Smooth muscle cell (in vitro differentiated cells): ENCODE results near the gene VKORC1. TPM values are rescaled to one million over a fixed set of nuclear protein-coding genes. Genes with fewer than 3 reads are reported as not detected.

Experiments
- DNase-seq: peaks from one replicate; lab custom pipeline; 2025; ENCODE audit not compliant: unreplicated experiment; lab: John Stamatoyannopoulos, UW
- H2AFZ ChIP-seq: fragments of 200-600 bp; sonication (generic); 2 replicates; pipeline ENCODE4 v1.6.0; 2016; ENCODE audit warnings: antibody characterized with exemption, low read depth, mild to moderate bottlenecking
- H3F3A ChIP-seq: fragments of 200-600 bp; sonication (generic); 2 replicates; pipeline ENCODE4 v1.6.0; 2017; ENCODE audit warnings: antibody characterized with exemption, low read depth
- H3K27ac ChIP-seq: fragments of 200-600 bp; sonication (generic); 2 replicates; pipeline ENCODE4 v1.5.1; 2016; ENCODE audit warnings: low read depth, mild to moderate bottlenecking
- H3K27me3 ChIP-seq: fragments of 200-600 bp; sonication (generic); 2 replicates; pipeline ENCODE4 v1.6.1; 2016; ENCODE audit warnings: low read depth, mild to moderate bottlenecking
- H3K36me3 ChIP-seq: fragments of 200-600 bp; sonication (generic); 2 replicates; pipeline ENCODE4 v1.5.1; 2016; ENCODE audit warnings: low read depth
- H3K4me1 ChIP-seq: fragments of 200-600 bp; sonication (generic); 2 replicates; pipeline ENCODE4 v1.5.1; 2016; ENCODE audit warnings: low read depth
- H3K4me2 ChIP-seq: fragments of 200-600 bp; sonication (generic); 2 replicates; pipeline ENCODE4 v1.6.0; 2016; ENCODE audit warnings: mild to moderate bottlenecking
- H3K4me3 ChIP-seq: fragments of 200-600 bp; sonication (generic); 2 replicates; pipeline ENCODE4 v1.5.1; 2016; ENCODE audit warnings: mild to moderate bottlenecking
- H3K79me2 ChIP-seq: fragments of 200-600 bp; sonication (generic); 2 replicates; pipeline ENCODE4 v1.6.0; 2016; ENCODE audit warnings: low read depth, mild to moderate bottlenecking
- H3K9ac ChIP-seq: fragments of 200-600 bp; sonication (generic); 2 replicates; pipeline ENCODE4 v1.6.0; 2016; ENCODE audit warnings: low read depth
- H3K9me3 ChIP-seq: fragments of 200-600 bp; sonication (generic); replicated peaks from 2 replicates; pipeline ENCODE4 v1.5.1; 2016; ENCODE audit warnings: low read depth
- H4K20me1 ChIP-seq: fragments of 200-600 bp; sonication (generic); 2 replicates; pipeline ENCODE4 v1.6.0; 2016; ENCODE audit warnings: low read depth
- CTCF ChIP-seq: fragments of 200-600 bp; sonication (generic); IDR thresholded peaks from 2 replicates; pipeline ENCODE4 v1.5.1; 2017; ENCODE audit warnings: borderline replicate concordance, mild to moderate bottlenecking, antibody characterized with exemption; ENCODE audit not compliant: insufficient read depth, poor library complexity, severe bottlenecking
- WGBS: methylation state at CpG from one replicate; pipeline ENCODE4 v1.1.7; 2016; ENCODE audit warnings: low lambda C conversion rate; 5-methylcytosine and 5-hydroxymethylcytosine counted together
- polyA plus RNA-seq: library from polyadenylated mRNA; unstranded; fragments of >200 nt; fragmentation: Nextera tagmentation; extraction: Ambion mirVana; gene quantifications from 2 replicates; pipeline ENCODE4 v1.2.1, GENCODE V29; 2016
- total RNA-seq: library from RNA; depleted of rRNA; stranded (reverse); fragments of >200 nt; gene quantifications from 2 replicates; pipeline ENCODE4 v1.2.3, GENCODE V29; 2014

VKORC1 gene
- total and polyA plus RNA-seq, 2 experiments from 2014 or later = 253 to 394 TPM

- no peaks in the 10 kb centered on the region for H3K27me3 ChIP-seq
- no peak for TF ChIP-seq CTCF
- no peak overlapping the region for H2AFZ ChIP-seq
- no peak overlapping the region for H3K4me2 ChIP-seq
- H3K4me1 ChIP-seq = no peaks in the 10 kb centered on the region
- peaks cover 12% of the 10 kb centered on the region for H3K79me2 ChIP-seq
- H4K20me1 ChIP-seq = peaks cover 39% of the 10 kb centered on the region
- H3K27ac ChIP-seq = no peak overlapping the region
- H3K9me3 ChIP-seq = no peaks in the 10 kb centered on the region
- H3K9ac ChIP-seq = no peak overlapping the region
- H3K4me3 ChIP-seq = no peak overlapping the region
- no peaks in the 10 kb centered on the region for H3K36me3 ChIP-seq
- no peaks in the 10 kb centered on the region for H3F3A ChIP-seq
- whole genome bisulfite sequencing = 98% methylated on average over 13 of the region's 13 CpGs
- DNase-seq = no peak
These were observed 10.6 kb downstream of the VKORC1 start for GRCh38 chr16:31083981-31084380.

DNA sequence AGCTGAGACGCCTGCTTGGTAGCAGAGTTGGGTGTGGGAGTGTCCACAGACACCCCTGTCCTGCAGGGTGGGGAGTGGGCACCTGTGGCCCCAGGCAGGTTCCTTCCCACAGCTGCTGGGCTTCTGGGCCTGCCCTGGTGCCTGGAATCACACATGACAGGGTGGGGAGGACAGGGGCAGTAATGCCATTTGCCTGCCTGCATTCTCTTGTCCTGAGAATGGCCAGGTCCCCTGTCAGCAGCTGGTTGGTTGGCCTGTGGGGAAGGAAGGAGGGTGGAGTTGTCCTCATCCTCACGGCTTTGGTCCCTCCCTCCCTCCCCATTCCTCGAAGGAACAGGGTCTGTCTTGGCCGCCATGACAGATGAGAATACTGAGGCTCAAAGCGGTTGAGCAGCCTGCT lies 11.0 kb downstream of the VKORC1 start:
- no peak for TF ChIP-seq CTCF
- WGBS = 71% methylated on average over 5 of the region's 5 CpGs
- no peak overlapping the region for H3K4me3 ChIP-seq
- no peaks in the 10 kb centered on the region for H3K27me3 ChIP-seq
- no peak overlapping the region for H3K27ac ChIP-seq
- peaks cover 36% of the 10 kb centered on the region for H4K20me1 ChIP-seq
- H3K9me3 ChIP-seq = no peaks in the 10 kb centered on the region
- H3K9ac ChIP-seq = no peak overlapping the region
- H3K4me2 ChIP-seq = no peak overlapping the region
- H3K79me2 ChIP-seq = peaks cover 12% of the 10 kb centered on the region
- H2AFZ ChIP-seq = no peak overlapping the region
- H3K4me1 ChIP-seq = no peaks in the 10 kb centered on the region
- DNase-seq = no peak
- H3F3A ChIP-seq = no peaks in the 10 kb centered on the region
- no peaks in the 10 kb centered on the region for H3K36me3 ChIP-seq

DNA sequence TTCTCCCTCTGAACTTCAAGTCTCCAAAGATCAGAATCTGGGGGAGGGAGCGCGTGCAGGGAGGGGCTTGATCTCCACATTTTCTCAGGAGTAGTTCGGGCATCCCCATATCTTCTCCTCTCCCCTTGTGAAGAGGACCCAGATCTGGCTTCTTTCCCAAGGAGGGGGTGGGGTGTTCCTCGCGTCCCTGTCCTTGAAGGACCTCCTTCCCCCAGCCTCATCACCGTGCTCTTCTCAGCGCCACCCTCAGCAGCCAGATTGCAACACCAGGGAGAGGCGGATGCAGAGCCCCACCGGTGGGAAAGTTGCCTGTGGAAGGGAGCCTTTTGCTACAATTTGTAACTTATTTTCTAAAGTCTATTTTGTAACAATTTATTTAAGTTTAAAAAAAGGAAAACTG lies 11.5 kb downstream of the VKORC1 start:
- 89% methylated on average over 9 of the region's 9 CpGs for WGBS
- Histone ChIP-seq H3F3A (no peaks in the 10 kb centered on the region), H3K4me2 (no peak overlapping the region), H3K36me3 (no peaks in the 10 kb centered on the region), H3K4me1 (no peaks in the 10 kb centered on the region), H3K4me3 (no peak overlapping the region), H3K27ac (no peak overlapping the region), H4K20me1 (peaks cover 31% of the 10 kb centered on the region), H3K9ac (no peak overlapping the region), H2AFZ (no peak overlapping the region), H3K9me3 (no peaks in the 10 kb centered on the region), H3K79me2 (peaks cover 12% of the 10 kb centered on the region), H3K27me3 (no peaks in the 10 kb centered on the region)
- TF ChIP-seq CTCF = no peak
- DNase-seq = no peak

GRCh38 chr16:31082368-31083045 lies 12.1 kb downstream of the VKORC1 start:
- Histone ChIP-seq H3K4me2 (no peak overlapping the region), H3K9ac (no peak overlapping the region), H3K4me3 (no peak overlapping the region), H3F3A (no peaks in the 10 kb centered on the region), H3K36me3 (no peaks in the 10 kb centered on the region), H3K79me2 (peaks cover 16% of the 10 kb centered on the region), H4K20me1 (peaks cover 29% of the 10 kb centered on the region), H3K9me3 (no peaks in the 10 kb centered on the region), H3K27ac (no peak overlapping the region), H3K4me1 (no peaks in the 10 kb centered on the region), H3K27me3 (no peaks in the 10 kb centered on the region), H2AFZ (no peak overlapping the region)
- no peak for DNase-seq
- 85% methylated on average over 12 of the region's 14 CpGs for WGBS
- TF ChIP-seq CTCF = no peak
